Epithelial cell of esophagus (primary cell): ENCODE results near the gene CAMSAP3.

ENCODE experiments used
- DNase-seq: peaks from one replicate; pipeline ENCODE4 v3.0.0; 2010; ENCODE audit warnings: low read depth
- H3K4me3 ChIP-seq: 2 replicates; pipeline ENCODE4 v1.5.1; 2011; ENCODE audit warnings: mild to moderate bottlenecking, low read length, control low read depth
- TF ChIP-seq, protein P1 (sequence below): IDR thresholded peaks from 2 replicates; pipeline ENCODE4 v1.5.1; 2011; ENCODE audit warnings: low read depth, mild to moderate bottlenecking, low read length, control low read depth, inconsistent platforms; ENCODE audit not compliant: insufficient read depth; ENCODE audit errors: missing control alignments

Gene CAMSAP3, protein sequence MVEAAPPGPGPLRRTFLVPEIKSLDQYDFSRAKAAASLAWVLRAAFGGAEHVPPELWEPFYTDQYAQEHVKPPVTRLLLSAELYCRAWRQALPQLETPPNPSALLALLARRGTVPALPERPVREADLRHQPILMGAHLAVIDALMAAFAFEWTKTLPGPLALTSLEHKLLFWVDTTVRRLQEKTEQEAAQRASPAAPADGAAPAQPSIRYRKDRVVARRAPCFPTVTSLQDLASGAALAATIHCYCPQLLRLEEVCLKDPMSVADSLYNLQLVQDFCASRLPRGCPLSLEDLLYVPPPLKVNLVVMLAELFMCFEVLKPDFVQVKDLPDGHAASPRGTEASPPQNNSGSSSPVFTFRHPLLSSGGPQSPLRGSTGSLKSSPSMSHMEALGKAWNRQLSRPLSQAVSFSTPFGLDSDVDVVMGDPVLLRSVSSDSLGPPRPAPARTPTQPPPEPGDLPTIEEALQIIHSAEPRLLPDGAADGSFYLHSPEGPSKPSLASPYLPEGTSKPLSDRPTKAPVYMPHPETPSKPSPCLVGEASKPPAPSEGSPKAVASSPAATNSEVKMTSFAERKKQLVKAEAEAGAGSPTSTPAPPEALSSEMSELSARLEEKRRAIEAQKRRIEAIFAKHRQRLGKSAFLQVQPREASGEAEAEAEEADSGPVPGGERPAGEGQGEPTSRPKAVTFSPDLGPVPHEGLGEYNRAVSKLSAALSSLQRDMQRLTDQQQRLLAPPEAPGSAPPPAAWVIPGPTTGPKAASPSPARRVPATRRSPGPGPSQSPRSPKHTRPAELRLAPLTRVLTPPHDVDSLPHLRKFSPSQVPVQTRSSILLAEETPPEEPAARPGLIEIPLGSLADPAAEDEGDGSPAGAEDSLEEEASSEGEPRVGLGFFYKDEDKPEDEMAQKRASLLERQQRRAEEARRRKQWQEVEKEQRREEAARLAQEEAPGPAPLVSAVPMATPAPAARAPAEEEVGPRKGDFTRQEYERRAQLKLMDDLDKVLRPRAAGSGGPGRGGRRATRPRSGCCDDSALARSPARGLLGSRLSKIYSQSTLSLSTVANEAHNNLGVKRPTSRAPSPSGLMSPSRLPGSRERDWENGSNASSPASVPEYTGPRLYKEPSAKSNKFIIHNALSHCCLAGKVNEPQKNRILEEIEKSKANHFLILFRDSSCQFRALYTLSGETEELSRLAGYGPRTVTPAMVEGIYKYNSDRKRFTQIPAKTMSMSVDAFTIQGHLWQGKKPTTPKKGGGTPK

DNA sequence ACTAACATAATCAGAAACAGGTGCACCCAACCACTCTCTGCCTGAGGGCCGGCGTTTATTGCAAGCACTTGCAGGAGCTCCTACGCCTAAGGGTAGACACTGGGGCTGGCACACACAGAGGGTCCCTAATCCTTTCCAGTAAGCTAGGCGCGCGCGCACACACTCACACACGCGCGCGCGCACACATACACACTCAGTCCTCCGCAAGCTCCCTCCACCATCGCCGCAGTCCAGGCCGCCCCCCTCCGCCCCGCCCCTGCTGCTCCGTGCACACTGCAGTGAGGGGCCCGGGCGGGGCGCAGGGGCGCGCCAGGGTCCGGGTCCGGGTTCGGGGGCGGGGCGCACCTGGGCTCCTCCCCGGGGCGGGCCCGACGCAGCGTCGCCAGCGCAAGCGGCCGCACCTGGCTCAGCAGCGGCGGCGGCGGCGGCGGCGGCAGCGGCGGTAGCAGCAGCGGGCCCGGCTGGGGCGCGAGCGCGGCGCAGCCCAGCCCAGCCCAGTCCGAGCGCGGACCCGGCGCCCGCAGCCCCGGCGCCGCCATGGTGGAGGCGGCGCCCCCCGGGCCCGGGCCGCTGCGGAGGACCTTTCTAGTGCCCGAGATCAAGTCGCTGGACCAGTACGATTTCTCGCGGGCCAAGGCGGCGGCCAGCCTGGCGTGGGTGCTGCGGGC lies at the start of gene CAMSAP3:
Gene CAMSAP3 (plus strand): TSS at position 398 of the 668 bp plus-strand sequence. CDS start 140 bp downstream, at position 538.
- H3K4me3 ChIP-seq, result peak within 1 kb of the TSS; percentile 64
- TF ChIP-seq, protein P1, sequence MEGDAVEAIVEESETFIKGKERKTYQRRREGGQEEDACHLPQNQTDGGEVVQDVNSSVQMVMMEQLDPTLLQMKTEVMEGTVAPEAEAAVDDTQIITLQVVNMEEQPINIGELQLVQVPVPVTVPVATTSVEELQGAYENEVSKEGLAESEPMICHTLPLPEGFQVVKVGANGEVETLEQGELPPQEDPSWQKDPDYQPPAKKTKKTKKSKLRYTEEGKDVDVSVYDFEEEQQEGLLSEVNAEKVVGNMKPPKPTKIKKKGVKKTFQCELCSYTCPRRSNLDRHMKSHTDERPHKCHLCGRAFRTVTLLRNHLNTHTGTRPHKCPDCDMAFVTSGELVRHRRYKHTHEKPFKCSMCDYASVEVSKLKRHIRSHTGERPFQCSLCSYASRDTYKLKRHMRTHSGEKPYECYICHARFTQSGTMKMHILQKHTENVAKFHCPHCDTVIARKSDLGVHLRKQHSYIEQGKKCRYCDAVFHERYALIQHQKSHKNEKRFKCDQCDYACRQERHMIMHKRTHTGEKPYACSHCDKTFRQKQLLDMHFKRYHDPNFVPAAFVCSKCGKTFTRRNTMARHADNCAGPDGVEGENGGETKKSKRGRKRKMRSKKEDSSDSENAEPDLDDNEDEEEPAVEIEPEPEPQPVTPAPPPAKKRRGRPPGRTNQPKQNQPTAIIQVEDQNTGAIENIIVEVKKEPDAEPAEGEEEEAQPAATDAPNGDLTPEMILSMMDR, result no peak
- peak; percentile 69 for DNase-seq

DNA sequence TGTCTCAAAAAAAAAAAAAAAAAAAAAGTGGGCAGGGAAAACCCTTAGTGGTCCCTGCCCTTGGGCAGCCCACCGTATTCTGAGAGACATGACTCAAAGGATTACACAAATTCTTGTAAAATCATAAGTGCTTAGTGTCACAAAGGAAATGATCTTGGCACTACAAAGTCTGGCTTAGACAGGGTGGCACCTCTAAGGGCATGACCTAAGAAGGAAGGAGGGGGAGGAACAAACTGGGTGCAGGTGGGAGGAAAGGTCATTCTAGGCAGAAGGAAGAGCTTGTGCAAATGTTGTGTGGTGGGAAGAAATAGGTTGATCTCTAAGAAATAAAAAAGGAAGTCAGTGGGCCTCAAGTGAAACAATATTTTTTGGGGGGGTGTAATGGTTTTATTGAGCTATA lies 49.8 kb upstream of the CAMSAP3 start:
- H3K4me3 ChIP-seq, result no peak overlapping the region
- TF ChIP-seq, protein P1, result no peak
- no peak for DNase-seq

DNA sequence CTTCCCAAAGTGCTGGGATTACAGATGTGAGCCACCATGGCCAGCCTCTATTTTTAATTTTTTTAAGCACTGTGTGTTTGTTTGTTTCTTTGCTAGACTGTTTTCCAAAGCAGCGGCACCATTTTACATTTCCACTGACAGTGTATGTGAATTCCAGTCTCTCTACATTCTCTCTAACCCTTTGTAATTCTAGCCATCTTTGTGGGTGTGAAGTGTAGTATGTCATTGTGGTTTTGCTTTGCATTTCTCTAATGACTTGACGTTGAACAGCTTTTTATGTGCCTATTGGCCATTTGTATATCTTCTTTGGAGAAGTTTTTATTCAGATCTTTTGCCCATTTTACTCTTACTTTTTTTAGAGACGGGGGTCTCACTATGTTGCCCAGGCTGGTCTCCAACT lies 48.5 kb upstream of the CAMSAP3 start:
- TF ChIP-seq, protein P1, result no peak
- no peak for DNase-seq
- no peak overlapping the region for H3K4me3 ChIP-seq

DNA sequence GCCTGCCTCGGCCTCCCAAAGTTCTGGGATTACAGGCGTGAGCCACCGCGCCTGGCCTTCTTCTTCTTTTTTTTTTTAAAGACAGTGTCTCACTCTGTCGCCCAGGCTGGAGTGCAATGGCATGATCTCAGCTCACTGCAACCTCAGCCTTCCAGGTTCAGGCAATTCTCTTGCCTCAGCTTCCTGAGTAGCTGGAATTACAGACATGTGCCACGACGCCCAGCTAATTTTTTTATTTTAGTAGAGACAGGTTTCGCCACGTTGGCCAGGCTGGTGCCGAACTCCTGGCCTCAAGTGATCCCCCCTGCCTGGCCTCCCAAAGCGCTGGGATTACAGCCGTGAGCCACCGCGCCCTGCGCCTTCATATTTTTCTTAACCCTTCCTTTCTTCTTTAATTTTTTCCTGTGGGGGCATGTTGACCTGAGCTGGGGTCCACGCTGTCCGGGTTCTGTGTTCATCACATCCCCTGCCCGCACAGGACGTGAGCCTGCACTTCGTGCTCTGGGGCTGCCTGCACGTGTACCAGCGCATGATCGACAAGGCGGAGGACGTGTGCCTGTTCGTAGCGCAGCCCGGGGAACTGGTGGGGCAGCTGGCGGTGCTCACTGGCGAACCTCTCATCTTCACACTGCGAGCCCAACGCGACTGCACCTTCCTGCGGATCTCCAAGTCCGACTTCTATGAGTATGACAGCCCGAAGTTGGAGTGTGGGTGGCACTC lies 46.1 kb upstream of the CAMSAP3 start:
- TF ChIP-seq, protein P1, result no peak
- H3K4me3 ChIP-seq, result no peak overlapping the region
- no peak for DNase-seq

DNA sequence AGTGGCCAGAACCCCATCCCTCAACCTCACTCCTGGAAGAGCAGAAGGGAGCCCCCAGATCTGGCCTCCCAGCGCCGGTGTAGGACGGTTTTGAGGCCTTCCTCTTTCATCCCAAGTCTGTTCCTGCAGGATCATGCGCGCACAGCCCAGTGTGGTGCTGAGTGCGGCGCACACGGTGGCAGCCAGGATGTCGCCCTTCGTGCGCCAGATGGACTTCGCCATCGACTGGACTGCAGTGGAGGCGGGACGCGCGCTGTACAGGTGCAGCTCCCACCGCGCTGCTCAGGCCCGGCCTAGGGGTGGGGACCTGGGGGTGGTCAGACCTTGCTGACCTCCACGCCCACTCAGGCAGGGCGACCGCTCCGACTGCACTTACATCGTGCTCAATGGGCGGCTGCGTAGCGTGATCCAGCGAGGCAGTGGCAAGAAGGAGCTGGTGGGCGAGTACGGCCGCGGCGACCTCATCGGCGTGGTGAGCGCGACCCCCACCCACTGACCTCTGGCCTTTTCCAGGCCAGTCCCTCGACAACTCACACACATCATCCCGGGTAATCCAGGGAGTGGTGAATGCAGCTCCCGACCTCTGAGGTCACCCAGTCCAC lies 45.4 kb upstream of the CAMSAP3 start:
- H3K4me3 ChIP-seq, result no peak overlapping the region
- TF ChIP-seq, protein P1, result no peak
- DNase-seq, result no peak
